Ascending aorta (tissue), 2 donors: ENCODE data around the gene BBS9. TPM values are rescaled to one million over a fixed set of nuclear protein-coding genes. Genes with fewer than 3 reads are reported as not detected.

Source experiments
- DNase-seq, 2 donors: peaks; one replicate each; pipeline ENCODE4 v3.0.0-alpha.2; 2019; ENCODE audit warnings: low spot score in 2 of 2
- H3K27ac ChIP-seq, 2 donors: fragments of 200-600 bp; sonication (generic); one replicate each; pipeline ENCODE4 v1.5.1; 2016 to 2017; ENCODE audit warnings: mild to moderate bottlenecking in 1 of 2
- H3K27me3 ChIP-seq: fragments of 200-600 bp; sonication (generic); one replicate; pipeline ENCODE4 v1.5.1; 2017
- H3K36me3 ChIP-seq, 2 donors: fragments of 200-600 bp; sonication (generic); one replicate each; pipeline ENCODE4 v1.5.1; 2016
- H3K4me1 ChIP-seq, 2 donors: fragments of 200-600 bp; sonication (generic); one replicate each; pipeline ENCODE4 v1.5.1; 2016 to 2017; ENCODE audit warnings: mild to moderate bottlenecking in 1 of 2
- H3K4me3 ChIP-seq, 2 donors: fragments of 200-600 bp; sonication (generic); one replicate each; pipeline ENCODE4 v1.5.1; 2016 to 2017; ENCODE audit warnings: mild to moderate bottlenecking in 1 of 2
- H3K9me3 ChIP-seq, 2 donors: fragments of 200-600 bp; sonication (generic); one replicate each; pipeline ENCODE4 v1.5.1; 2016
- intact Hi-C: fragments of 100-400 bp; cut with DNase I; formaldehyde crosslinking; loops from one replicate; pipeline ENCODE4 v1.15.1; 2023
- total RNA-seq: library from RNA; depleted of rRNA; stranded (reverse); fragments of >200 nt; gene quantifications from one replicate; pipeline ENCODE4 v1.1.0, GENCODE V29; 2016
- TF ChIP-seq, protein P1 (sequence below), 3 experiments: fragments of 200-600 bp in 2 of 3; fragments of 450-650 bp in 1 of 3; sonication (generic) in 2 of 3; IDR thresholded peaks; one replicate each; pipeline ENCODE4 v1.5.1; 2016 to 2019; ENCODE audit warnings: antibody characterized with exemption in 3 of 3, mild to moderate bottlenecking in 1 of 3, moderate library complexity in 1 of 3

The BBS9 gene
- total RNA-seq, 1 donor from 2014 or later: 23.3 TPM

DNA sequence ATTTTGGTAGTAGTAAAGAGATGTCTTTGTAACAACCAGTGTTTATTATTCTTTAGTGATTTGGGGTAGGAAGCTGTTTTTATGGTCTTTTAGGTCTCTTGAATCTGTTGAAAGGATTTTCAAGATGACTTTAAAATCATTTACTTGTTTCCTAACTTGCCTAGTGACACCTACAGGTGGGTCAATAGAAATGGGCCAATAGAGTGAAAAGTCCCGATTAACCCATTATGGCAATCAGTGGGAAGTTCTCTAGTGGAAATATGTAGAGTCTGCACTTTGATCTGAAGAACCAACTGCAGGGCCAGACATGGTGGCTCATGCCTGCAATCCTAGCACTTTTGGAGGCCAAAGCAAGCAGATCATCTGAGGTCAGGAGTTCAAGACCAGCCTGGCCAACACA lies 401.3 kb downstream of the BBS9 start:
- Histone ChIP-seq H3K36me3 (no peaks in the 10 kb centered on the region), H3K27ac (no peak overlapping the region), H3K9me3 (no peaks in the 10 kb centered on the region), H3K4me1 (no peaks in the 10 kb centered on the region), H3K27me3 (no peaks in the 10 kb centered on the region), H3K4me3 (no peak overlapping the region)
- intact Hi-C loops: no loop called here
- DNase-seq: no peak
- TF ChIP-seq, protein P1, sequence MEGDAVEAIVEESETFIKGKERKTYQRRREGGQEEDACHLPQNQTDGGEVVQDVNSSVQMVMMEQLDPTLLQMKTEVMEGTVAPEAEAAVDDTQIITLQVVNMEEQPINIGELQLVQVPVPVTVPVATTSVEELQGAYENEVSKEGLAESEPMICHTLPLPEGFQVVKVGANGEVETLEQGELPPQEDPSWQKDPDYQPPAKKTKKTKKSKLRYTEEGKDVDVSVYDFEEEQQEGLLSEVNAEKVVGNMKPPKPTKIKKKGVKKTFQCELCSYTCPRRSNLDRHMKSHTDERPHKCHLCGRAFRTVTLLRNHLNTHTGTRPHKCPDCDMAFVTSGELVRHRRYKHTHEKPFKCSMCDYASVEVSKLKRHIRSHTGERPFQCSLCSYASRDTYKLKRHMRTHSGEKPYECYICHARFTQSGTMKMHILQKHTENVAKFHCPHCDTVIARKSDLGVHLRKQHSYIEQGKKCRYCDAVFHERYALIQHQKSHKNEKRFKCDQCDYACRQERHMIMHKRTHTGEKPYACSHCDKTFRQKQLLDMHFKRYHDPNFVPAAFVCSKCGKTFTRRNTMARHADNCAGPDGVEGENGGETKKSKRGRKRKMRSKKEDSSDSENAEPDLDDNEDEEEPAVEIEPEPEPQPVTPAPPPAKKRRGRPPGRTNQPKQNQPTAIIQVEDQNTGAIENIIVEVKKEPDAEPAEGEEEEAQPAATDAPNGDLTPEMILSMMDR (IDR thresholded peaks at IDR 0.05): no peak

DNA sequence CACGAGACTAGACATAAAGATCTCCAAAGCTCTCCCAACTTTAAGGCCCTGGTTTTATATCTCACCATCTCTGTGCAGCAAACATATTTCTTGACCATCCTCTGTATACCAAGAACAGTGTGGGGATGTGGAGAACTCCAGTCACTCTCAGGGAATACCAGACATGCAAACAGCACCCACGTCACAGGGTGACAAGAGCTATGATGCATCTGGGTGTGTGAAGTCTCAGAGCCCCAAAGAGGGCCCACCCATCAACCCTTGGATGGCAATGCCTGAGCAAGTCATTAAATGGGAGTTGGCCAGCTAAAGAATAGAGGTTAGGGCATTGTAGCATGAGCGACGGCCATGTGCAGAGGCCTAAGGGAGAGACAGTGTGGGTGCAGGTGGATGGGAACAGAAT lies 402.5 kb downstream of the BBS9 start:
- no peaks in the 10 kb centered on the region for H3K36me3 ChIP-seq
- DNase-seq: no peak
- H3K4me1 ChIP-seq: no peaks in the 10 kb centered on the region
- H3K27me3 ChIP-seq: no peaks in the 10 kb centered on the region
- no peaks in the 10 kb centered on the region for H3K9me3 ChIP-seq
- intact Hi-C loops: no loop called here
- H3K4me3 ChIP-seq: no peak overlapping the region
- H3K27ac ChIP-seq: no peak overlapping the region
- TF ChIP-seq, protein P1 (IDR thresholded peaks at IDR 0.05): no peak

DNA sequence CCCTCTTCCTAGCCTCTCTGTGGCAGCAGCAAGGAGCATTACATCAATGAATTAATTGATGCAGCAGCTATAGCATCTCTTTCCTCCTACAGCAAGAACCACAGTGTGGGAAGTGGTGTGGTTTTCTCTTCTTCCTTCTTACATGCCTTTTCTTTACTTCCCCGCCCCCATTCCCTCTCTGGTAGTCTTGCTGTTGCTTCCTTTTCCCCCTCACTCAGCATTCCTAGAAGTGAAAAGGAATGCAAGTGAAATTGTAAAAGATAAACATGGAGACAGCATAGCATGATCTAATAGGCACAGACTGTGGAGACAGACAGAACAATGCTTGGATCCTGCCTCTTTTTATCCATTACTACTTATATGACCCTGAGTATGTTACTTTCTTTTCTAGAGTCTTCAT lies 405.5 kb downstream of the BBS9 start:
- no peaks in the 10 kb centered on the region for H3K4me1 ChIP-seq
- H3K4me3 ChIP-seq: no peak overlapping the region
- DNase-seq: no peak
- intact Hi-C loops: no loop called here
- no peak overlapping the region for H3K27ac ChIP-seq
- H3K9me3 ChIP-seq: no peaks in the 10 kb centered on the region
- TF ChIP-seq, protein P1 (IDR thresholded peaks at IDR 0.05): no peak
- H3K36me3 ChIP-seq: no peaks in the 10 kb centered on the region
- H3K27me3 ChIP-seq: no peaks in the 10 kb centered on the region

DNA sequence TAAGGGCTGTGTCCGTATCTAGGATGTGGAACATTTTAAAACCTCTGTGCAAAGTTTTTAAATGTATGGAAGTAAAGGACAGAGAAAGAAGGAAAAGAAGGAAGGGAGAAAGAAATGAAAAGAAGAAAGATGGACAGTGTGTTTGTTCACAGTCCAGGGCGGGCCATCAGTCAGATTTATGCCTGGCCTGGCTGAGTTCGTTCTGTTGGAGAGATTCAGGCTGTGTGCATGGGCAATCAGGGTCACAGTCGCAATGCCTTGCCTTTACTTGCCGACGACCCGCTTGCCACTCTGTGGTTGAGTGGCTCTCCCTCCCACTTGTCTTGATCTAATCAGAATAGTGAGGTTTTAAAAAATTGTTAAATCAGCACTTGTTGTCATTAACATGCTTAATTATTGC lies 406.6 kb downstream of the BBS9 start:
- H3K36me3 ChIP-seq: no peaks in the 10 kb centered on the region
- intact Hi-C loops: no loop called here
- no peaks in the 10 kb centered on the region for H3K4me1 ChIP-seq
- TF ChIP-seq, protein P1 (IDR thresholded peaks at IDR 0.05): no peak
- DNase-seq: no peak
- no peaks in the 10 kb centered on the region for H3K9me3 ChIP-seq
- no peak overlapping the region for H3K27ac ChIP-seq
- H3K27me3 ChIP-seq: no peaks in the 10 kb centered on the region
- H3K4me3 ChIP-seq: no peak overlapping the region

DNA sequence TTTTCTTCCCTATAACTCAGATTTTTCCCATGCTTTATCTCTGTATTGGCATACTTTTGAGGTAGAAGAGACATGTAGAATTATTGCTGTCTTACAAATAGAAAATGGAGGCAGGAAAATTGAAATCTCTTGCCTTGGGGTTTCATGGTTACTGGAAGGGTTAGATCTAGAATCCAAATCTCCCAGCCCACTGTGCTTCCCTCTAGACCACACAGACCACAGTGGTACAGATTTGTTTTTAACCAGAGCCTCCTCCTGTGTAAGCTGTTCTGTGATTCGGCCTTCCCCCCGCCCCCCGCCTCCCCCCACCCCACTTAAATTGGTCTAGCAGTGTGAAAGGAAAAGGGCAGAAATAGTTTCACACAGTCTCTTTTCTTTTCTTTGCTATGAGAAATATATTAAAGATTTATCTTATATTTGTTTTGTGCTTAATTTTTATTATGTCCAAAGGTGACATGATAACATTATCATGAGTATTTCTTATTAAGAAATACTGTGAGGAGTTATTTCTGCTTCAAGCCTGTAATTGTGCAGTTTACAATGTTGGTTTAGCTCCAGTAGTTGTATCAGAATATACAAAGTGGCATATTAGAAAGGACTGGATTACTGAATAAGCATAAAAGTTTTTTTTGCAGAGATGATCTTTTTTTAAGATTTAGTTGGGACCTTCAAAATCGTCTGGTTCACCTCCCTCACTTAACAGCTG lies 407.2 kb downstream of the BBS9 start:
- H3K4me3 ChIP-seq: no peak overlapping the region
- no peak for DNase-seq
- intact Hi-C loops: no loop called here
- no peaks in the 10 kb centered on the region for H3K9me3 ChIP-seq
- TF ChIP-seq, protein P1 (IDR thresholded peaks at IDR 0.05): no peak
- H3K27ac ChIP-seq: no peak overlapping the region
- no peaks in the 10 kb centered on the region for H3K4me1 ChIP-seq
- H3K27me3 ChIP-seq: no peaks in the 10 kb centered on the region
- H3K36me3 ChIP-seq: no peaks in the 10 kb centered on the region

DNA sequence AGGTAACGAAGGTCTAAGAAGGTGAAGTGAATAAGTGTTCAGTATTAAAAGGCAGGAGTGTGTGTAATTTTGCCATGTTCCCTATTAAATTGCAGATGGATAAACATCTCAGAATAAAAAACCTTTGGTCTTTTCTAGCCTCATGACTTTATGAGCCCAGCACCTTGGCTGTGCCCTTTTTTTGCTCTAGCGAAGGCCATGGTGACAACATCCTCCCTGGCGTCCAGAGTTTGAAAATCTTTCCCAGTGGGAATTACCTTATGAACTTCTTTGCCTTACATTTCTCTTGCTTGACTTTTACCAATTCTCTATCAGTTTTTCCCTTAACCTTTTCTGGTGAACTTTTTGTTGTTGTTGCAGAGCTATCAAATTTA lies 407.7 kb downstream of the BBS9 start:
- intact Hi-C loops: no loop called here
- DNase-seq: no peak
- Histone ChIP-seq H3K4me1 (no peaks in the 10 kb centered on the region), H3K4me3 (no peak overlapping the region), H3K36me3 (no peaks in the 10 kb centered on the region), H3K9me3 (peaks cover 0 to under 1% of the 10 kb centered on the region in 2 donors), H3K27ac (no peak overlapping the region), H3K27me3 (no peaks in the 10 kb centered on the region)
- TF ChIP-seq, protein P1 (IDR thresholded peaks at IDR 0.05): no peak
